DND-41 (cell line): ENCODE data around the gene ARHGAP5.

Experiments
- CTCF ChIP-seq: IDR thresholded peaks from 2 replicates; pipeline ENCODE4 v1.5.1; 2012; ENCODE audit warnings: borderline replicate concordance, low read length, moderate library complexity, mild to moderate bottlenecking; ENCODE audit not compliant: poor library complexity, severe bottlenecking; ENCODE audit errors: extremely low read depth
- EZH2 ChIP-seq: IDR thresholded peaks from 3 replicates; pipeline ENCODE4 v1.6.1; 2012; ENCODE audit warnings: borderline replicate concordance, low read depth, mild to moderate bottlenecking, moderate library complexity, low read length, inconsistent platforms; ENCODE audit not compliant: severe bottlenecking

- TF ChIP-seq EZH2 (no peak), CTCF (no peak)
These were observed 12.2 kb upstream of the ARHGAP5 start for GRCh38 chr14:32064931-32065330.
